NCI-H345 (cell line): ENCODE data around the gene GON7.
A peak's percentile ranks its signal among the peaks of the same experiment; 100 is the strongest.
"Not testable (repeated sequence)": the region's sequence is repeated elsewhere in the genome, so short reads cannot be mapped to it uniquely, and the experiment has no call there.

Source experiments
- DNase-seq: peaks from one replicate; lab custom pipeline; 2025; lab: John Stamatoyannopoulos, UW

The GON7 gene

DNA sequence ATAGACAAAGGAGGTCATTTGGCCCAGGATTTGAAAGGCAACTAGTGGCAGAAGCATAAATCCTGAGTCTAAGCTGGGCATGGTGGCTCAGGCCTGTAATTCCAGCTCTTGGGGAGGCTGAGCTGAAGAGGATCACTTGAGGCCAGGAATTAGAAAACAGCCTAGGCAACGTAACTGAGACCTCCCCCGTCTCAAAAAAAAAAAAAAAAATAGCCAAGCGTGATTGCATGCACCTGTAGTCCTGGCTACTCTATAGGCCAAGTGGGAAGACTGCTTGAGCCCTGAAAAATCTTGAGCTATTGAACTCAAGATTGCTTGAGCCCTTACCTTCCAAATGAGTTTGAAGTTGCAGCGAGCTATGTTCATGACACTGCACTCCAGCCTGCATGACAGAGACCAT, 7.8 kb downstream of the GON7 start:
- no peak for DNase-seq

DNA sequence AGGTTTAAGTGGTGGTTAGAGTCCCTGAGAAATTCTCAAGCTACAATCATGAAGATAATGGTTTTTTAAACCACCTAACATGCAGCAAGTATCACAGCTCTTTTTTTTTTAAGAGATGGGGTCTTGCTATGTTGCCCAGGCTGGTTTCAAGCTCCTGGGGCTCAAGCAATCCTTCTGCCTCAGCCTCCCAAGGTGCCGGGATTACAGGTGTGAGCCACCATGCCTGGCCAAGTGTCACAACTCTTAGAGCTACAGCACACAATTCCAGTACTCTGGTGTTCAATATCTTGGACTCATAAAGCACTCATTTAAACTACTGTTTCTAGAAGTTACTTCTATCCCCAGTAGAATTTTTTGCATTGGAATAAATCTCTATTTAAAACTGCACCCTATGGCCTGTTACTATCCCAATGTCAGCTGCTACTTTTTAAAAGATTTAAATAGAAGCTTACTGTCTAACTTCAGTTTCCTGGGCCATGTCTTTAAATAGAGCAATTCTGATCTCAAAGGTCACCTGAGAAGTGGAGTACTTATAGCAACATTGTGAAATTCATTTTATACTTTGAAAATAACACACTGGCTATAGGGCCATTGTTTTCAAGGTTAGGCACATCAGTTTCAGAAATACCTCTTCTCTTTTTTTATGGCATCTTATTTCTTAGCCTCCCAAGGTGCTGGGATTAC, 11.4 kb downstream of the GON7 start:
- no peak for DNase-seq

DNA sequence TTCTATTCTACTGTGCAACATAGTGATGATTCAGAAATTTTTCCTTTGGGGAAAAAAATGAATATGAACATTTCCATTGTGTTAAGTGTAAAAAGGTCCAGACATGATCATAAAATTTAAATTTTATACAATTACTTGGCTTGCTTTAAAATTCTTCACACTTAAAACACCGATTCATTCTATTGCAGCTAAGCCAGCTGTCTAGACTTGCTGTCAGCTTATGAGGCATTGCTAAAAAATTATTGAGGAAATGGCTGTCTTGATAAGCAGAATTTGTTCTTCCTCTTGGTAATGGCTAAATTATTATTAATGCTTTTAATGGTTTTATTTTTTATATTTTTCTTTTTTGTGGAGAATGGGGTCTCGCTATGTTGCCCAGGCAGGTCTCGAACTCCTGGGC, 19.9 kb downstream of the GON7 start:
- DNase-seq: no peak

DNA sequence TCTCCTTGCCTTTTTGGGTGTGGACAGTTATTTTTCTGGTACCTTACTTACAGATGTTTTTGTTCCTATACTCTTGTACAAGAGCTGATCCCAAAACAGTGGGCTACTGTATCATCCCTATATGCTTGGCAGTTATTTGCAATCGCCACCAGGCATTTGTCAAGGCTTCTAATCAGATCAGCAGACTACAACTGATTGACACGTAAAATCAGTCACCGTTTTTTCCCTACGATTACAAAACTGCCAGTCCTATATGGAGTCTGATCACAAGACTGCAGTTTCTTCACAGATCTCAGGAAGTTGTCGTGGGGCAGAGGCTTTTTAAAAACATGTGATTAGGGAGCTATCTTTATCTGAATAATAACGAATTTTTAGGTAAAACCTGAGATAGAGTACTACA, 20.4 kb downstream of the GON7 start:
- no peak for DNase-seq

DNA sequence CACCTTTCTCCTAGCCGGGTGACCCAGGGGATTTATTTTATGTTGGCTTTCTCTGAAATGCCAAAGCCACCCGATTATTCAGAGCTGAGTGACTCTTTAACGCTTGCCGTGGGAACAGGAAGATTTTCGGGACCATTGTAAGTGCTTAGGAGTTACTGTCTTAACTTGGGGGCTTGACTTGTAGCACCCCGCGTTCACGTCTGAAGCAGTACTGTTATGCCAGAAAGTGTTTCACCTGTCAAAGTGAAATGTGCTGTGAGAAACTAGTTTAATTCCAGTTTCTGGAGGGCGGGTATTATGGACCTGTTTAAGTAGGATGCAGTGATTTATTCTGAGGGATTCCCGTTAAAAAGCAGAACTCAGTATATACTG, 21.5 kb downstream of the GON7 start:
- DNase-seq: no peak

DNA sequence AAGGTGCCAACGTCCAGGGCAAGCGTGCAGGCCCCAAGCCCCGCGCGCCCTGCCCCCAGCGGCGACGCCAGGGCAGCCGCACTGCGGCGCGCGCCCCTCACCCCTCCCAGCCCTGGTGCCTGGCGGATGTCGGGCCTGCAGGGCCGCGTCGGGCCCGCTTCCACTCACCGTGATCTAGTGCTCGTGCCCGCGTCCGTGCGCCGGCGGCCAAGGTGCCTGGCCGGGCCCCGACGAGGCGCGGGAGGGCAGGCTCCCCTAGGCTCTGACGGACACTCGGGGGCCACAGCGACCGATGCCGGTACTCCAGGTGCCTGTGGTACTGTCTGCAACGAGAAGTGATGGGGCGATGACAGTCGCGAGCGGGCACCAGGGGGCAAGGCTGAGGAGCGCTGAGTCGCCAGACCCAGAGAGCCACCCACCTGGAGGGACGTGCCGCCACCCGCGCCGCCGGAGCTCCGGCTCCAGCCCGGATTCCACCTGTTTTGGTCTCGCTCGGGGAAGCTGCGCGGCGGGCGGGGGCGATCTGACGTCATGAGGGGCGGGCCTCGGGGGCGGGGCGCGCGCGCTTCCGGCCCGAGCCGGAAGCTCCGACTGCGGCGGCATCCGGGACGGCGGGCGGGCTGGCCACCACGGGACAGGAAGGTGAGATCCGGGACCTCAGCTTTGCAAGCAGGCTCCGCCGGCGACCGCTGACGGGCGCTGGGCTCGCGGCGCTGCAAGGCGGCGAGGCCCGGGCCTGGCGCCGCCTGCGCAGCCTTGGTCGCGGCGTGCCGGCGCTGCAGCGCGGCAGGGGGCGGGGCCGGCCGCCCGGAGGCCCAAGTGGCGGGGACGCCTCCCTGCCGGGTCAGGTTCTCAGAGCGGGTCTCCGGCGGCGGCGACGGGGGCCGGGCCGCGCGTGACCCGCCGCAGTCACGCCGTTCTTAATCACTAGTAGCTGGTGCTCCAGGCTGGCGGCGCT, 22.2 kb downstream of the GON7 start, which contains the start of the genes LYSET and MOAP1:
LYSET (plus strand) TSS at position 927 of the 958 bp plus-strand sequence. CDS start 89 bp downstream, outside the sequence.
MOAP1 (minus strand) TSS at position 507 of the 958 bp plus-strand sequence. CDS start 655 bp downstream, outside the sequence.
- peak; percentile 90 for DNase-seq

DNA sequence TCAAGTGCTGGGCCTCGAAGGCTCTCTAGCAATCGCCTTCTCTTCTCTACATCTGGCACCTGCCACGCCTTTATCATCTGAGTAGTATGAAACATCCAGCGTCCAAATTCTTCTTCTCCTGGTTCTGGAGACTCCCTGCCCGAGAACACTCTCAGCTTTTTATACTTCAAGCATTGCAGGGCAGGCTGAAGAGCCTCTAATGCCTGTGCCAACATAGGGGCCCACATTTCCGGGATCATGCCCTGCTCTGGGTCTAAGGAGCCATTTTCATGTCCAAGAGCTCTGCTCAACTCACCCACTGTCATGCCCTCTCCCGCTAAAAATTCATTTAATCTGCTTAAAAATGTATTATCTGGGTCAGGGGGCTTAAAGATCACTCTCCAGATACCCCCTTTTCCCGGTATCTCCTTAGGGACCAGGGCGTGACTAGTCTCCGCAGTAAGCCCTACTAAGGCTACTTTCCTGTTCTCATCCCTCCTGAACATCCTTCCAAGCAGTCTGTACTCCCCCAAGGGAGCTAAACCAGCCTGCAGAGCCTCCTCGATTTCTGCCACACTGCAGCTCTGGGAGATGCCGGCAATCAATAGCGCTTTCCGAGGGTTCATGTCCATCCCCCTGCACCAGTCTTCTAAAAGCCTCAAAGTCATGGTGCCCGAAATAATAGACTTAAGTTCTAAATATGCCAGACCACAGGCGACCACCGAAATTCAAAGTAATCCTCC, 23.1 kb downstream of the GON7 start:
- no peak for DNase-seq

DNA sequence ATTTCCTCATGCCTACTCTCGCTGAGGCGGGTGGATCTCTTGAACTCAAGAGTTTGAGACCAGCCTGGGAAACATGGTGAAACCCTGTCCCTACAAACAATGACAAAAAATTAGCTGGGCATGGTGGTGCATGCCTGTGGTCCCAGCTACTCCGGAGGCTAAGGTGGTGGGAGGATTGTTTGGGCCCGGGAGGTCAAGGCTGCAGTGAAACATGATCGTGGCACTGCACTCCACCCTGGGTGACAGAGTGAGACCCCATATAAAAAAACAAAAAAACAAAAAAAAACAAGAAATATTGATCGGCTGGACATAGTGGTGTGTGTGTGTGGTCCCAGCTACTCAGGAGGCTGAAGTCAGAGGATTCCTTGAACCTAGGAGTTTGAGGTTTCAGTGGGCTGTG, 31.4 kb downstream of the GON7 start:
- no peak for DNase-seq

DNA sequence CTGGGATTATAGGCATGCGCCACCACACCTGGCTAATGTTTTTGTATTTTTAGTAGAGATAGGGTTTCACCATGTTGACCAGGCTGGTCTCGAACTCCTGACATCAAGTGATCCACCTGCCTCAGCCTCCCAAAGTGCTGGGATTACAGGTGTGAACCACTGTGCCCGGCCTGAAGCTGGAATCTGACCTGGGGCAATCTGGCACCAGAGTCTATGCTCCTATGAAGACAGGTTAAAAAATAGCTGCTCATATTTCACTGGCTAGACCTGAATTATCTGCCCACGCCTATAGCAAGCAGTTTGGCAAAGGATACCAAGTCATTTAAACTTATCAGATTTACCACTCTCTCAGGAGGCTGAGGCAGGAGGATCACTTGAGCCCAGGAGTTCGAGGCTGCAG, 32.1 kb downstream of the GON7 start:
- DNase-seq: not testable (repeated sequence)

DNA sequence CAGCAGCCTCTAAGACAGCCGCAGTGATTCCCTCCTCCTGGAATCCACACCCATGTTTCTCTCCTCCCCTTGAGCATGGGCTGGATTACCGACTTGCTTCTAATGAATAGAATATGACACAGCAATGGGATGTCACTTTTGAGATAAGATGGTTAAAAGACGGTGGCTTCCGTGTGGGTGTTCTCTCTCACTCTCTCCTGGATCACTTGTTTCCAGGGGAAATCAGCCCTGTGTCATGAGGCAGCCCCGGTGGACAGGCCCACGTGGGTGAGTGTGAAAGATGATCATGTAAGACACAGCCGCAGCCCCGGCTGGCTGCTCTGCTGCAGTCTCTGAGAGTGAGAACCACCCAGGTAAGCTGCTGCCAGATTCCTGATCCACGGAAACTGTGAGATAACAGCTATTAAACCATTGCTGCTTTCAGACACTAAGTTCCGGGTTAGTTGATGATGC, 32.9 kb downstream of the GON7 start:
- DNase-seq: no peak

DNA sequence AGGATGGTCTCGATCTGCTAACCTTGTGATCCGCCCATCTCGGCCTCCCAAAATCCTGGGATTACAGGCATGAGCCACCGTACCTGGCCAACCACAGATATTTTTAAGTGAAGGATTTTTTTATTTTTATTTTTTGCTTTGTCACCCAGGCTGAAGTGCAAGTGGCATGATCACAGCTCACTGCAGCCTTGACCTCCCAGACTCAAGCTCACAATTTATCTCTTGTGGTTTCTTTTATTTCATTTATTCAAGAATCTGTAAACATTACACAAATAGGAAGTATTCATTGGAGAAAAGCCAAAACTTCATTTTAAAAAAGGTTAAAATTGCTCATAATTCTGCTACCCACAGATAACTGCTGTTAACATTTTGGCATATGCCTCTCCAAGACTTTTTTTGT, 35.5 kb downstream of the GON7 start:
- DNase-seq: no peak

DNA sequence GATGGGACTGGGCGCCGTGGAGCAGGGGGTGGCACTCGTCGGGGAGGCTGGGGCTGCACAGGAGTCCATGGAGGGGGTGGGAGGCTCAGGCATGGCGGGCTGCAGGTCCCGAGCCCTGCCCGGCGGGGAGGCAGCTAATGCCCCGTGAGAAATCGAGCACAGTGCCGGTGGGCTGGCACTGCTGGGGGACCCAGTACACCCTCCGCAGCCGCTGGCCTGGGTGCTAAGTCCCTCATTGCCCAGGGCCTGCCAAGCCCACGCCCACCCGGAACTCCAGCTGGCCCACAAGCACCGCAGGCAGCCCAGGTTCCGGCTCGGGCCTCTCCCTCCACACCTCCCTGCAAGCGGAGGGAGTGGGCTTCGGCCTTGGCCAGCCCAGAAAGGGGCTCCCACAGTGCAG, 36.7 kb downstream of the GON7 start:
- not testable (repeated sequence) for DNase-seq

DNA sequence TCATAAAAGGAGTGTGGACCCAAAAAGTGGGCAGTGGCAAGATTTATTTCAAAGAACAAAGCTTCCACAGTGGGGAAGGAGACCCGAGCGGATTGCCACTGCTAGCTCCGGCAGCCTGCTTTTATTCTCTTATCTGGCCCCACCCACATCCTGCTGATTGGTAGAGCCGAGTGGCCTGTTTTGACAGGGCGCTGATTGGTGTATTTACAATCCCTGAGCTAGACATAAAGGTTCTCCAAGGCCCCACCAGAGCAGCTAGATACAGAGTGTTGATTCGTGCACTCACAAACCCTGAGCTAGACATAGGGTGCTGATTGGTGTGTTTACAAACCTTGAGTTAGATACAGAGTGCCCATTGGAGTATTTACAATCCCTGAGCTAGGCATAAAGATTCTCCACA, 37.2 kb downstream of the GON7 start:
- not testable (repeated sequence) for DNase-seq

DNA sequence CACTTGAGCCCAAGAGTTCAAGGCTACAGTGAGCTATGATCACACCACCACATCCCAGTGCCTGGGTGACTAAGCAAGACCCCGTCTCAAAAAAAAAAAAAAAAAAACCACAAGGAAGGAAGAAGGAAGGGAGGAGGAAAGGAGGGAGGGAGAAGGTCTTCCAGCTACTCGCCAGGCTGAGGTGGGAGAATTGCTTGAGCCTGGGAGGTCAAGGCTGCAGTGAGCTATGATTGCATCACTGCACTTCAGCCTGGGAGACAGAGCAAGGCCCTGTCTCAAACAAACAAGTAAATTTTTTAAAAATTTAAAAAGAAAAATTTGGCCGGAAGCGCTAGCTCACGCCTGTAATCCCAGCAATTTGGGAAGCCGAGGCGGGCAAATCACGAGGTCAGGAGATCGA, 38.3 kb downstream of the GON7 start:
- not testable (repeated sequence) for DNase-seq

DNA sequence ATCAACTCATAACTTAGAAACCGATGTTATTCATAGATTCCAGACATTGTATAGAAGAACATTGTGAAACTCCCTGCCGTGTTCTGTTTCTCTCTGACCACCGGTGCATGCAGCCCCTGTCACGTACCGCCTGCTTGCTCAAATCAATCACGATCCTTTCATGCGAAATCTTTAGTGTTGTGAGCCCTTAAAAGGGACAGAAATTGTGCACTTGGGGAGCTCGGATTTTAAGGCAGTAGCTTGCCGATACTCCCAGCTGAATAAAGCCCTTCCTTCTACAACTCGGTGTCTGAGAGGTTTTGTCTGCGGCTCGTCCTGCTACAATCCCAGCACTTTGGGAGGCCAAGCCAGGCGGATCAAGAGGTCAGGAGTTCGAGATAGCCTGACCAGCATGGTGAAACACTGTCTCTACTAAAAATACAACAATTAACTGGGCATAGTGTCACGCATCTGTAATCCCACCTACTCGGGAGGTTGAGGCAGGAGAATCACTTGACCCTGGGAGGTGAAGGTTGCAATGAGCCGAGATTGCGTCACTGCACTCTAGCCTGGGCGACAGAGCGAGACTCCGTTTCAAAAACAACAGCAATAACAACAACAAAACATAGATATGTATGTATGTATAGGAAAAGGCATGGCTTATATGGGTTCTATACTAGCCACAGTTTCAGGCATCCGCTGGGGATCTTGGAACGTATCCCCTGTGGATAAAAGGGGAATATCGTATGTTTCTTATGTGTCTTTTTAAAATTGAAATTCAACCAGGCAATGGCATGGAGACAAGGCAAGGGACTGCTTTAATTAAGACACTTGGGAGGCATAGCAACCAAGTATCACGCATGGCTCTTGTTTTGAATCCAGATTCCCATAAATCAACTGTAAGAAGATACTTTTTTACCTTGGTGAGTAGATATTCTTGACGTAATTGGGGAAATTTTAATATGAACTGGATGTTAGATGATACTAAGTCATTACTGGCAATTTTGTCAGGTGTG, 41.3 kb downstream of the GON7 start:
- DNase-seq: not testable (repeated sequence)

DNA sequence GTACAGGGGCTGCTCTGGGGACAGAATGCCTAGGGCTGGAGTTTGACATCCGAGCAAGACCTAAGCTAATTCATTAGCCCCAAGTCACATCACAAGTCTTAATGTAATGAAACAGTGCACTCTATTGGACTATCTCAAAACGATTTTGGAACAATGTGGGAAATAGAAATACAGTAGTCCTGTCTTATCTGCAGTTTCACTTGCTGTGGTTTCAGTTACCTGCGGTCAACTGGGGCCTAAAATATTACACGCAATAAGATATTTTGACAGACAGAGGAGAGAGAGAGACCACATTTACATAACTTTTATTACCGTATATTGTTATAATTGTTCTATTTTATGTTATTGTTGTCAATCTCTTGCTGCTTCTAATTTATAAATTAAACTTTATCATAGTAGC, 43.3 kb downstream of the GON7 start:
- DNase-seq: no peak

DNA sequence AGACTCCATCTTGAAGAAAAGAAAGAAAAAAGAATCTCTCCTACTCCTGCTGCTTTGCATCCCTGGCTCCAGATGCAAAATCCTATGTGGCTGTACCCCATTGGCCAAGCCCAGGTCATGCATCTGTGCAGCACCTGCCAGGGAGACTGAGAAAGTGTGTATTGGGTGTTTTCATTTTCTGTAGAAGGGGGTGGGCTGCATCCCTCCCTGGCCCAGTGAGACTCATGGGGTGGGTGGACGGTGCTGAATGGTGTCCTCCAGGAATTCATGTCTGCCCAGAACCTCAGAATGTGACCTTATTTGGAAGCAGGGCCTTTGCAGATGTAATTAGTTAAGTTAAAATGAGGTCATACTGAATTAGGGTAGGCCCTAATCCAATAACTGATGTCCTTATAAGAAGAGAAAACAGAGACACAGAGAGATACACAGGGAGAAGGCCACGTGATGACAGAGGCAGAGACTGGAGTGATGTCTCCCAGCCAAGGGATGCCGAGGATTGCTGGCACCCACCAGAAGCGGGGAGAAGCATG, 45.4 kb downstream of the GON7 start:
- DNase-seq: no peak

DNA sequence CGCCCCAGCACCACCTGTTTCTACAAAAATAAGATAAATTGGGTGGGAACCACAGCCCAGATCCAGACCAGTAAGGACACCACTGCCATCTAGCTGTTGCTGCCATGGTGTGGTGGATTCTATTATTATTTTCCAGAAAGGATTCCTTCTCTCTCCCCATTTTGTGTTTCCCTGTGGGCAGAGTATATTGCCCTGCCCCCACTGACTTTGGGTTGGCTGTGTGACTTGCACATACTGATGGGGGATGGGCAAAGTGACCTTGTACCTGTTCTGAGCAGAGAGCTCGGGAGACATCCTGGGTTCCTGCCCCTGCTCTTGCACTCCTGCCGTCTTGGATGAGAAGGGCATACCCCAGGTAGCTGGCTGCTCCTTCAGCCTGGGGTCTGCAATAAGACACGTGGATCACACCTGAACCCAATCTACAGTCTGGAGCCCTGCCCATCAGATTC, 46.5 kb downstream of the GON7 start:
- peak; percentile 15 for DNase-seq

DNA sequence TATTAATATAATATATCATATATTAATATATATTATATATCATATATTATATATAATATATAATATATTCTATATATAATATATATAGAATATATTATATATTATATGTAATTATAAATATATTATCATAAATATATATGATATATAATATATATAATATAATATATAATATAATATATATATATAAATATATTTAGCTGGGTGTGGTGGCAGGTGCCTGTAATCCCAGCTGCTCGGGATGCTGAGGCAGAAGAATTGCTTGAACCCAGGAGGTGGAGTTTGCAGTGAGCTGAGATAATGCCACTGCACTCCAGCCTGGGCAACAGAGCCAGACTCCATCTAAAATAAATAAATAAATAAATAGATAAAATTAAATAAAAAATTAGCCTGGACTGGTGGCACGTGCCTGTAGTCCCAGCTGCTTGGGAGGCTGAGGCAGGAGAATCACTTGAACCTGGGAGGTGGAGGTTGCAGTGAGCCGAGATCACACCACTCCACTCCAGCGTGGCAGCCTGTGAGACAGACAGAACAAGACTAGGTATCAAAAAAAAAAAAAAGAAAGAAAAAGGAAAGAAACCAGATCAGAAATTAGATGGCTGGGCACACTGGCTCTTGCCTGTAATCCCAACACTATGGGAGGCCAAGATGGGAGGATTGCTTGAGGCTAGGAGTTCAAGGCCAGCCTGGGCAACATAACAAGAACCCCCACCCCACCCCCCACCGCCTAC, 47.1 kb downstream of the GON7 start:
- DNase-seq: not testable (repeated sequence)

DNA sequence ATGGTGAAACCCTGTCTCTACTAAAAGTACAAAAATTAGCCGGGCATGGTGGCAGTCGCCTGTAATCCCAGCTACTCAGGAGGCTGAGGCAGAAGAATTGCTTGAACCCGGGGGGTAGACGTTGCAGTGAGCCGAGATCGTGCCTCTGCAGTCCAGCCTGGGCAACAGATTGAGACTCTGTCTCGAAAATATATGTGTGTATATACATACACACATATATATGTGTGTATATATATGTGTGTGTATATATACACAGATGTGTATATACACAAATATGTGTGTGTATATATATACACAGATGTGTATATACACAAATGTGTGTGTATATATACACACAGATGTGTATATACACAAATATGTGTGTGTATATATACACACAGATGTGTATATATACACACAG, 48.5 kb downstream of the GON7 start:
- DNase-seq: not testable (repeated sequence)
